Effector CD4-positive, alpha-beta T cell (primary cell): ENCODE results near the gene GPR176.

Source experiments
- DNase-seq: peaks from one replicate; pipeline ENCODE4 v3.0.0-alpha.2; 2020

Gene GPR176

DNA sequence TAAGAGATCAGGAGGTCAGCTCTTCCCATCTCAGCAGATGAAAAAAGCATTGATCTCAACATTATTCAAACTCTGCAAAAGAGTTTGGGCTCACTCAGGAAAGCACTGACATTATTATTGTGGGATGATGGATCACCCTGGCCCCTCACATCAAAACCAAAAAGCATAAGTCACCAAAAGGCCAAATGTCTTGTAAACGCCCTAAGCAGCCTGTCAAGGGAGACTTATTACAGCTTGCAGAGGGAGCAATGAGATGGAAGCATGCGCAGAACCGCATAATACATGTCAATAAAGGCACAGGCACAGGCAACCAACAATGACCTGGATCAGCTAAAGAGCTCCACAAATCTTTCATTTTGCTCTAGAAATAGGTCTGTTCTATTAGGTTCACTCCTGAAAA, 142.0 kb downstream of the GPR176 start:
- DNase-seq = no peak

DNA sequence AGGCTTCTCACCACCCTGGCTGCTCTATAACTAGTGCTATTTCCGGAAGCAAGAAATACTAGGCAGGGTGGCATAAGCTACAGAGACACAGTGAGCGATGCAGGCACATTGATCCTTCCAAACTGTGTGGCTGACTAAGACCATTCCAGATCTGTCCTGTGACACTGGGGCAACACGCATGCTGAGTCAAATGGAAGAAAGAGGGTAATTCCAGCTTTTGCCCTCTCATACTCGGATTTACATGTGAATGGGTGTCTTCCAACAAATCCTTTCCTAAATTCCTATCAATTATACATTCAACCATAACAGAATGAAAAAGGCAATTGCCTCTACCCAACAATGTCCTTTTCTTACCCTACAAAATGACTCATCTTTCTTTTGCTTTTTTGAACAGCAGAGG, 142.6 kb downstream of the GPR176 start:
- no peak for DNase-seq

DNA sequence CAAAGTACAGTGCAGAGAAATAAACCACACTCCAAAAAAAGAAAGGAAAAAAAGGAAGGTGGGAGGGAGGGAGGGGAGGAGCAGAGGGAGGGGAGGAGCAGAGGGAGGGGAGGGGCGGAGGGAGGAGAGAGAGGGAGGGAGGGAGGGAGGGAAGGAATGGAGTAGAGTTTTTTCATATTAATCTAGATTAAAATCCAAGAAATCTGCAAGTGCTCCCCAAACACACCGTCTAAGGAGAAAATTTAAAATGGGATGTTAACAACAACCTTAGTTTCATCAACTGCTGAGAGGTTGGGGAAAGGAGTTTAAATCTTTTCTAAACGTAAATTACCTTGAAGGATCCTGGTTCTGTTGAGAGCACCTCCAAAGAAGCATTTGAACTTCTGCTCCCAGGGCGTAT, 144.0 kb downstream of the GPR176 start:
- DNase-seq = no peak

DNA sequence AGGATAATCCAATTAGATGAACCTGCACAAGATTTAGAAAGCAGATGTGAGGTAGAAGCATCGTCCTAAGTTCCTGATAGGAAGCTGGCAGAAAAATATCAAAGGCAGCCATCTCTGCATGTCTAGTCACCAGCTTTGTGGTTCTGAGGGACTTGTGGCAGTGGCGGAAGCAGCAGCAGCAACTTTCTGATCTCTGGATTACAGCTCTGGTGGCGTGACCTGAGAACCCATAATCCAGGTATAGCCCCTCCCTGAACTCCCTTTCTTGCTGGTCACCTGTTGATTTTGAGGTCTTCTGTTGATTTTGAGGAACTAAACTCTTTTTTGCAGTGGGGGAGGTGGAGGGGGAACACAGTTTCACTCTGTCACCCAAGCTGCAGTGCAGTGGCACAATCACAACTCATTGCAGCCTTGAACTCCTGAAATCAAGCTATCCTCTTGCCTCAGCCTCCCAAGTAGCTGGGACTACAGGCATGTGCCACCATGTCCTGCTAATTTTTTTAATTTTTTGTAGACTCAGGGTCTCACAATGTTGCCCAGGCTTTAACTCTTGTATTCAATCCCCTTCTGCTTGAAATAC, 145.3 kb downstream of the GPR176 start:
- DNase-seq = peak; percentile 12

DNA sequence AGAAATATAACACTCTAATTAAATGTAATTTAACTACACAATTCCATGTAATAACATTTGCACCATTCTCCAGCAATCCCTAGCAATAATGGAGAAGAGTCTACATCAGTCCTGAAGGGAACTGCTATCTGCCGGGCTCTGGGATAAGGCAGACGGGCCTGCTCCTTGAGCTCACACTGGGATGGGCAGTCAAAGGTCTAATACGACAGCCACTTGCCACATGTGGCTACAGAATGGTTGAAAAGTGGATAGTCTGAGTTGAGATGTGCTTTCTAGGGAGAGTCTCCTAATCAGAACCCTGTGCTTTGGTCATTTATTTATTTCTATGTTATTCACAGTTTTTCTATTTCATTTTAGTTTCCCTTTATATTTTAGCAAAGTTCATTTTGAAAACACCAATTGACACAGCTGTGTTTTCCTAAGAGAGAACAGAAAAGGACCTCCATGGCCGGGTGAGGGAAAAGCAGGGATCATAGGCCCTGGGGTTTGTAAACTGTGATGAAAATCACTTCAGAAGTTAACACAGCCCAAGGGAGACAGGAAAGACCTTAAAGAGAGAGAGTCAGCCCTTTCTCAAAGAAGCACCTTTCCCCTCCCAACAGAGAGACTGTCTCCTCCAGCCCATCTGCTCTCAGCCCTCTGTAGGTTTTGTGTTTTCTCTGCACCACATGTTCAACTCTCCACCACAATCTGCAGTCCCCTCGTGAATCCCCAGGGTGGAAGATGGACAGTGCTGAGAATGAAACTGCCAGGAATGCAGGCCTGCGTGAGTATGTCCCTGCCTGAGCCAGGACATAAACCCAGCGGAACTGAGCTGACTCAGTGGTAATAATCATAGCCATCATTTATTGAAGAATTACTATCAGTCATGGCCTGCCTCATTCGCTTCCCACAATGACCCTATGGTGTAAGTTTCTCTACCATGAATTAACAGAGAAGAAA, 149.0 kb downstream of the GPR176 start:
- DNase-seq = no peak

DNA sequence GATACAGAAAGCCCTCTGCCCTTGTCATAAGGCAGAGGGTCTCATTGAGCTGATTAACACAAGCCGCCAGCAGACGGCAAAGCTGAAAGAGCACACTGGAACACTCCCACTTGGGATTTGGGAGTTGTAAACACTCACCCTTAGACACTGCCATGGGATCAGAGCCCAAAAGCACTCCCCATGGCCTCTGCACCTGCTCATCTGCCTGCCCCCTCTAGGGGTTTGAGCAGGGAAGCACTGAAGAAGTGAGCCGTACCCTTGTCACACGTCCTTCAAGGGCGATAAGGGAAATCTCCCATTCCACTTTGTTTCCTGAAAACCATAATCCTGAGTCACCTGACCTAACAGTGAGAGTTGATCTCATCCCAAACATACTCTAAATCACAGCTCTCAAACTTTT, 152.1 kb downstream of the GPR176 start:
- DNase-seq = no peak

DNA sequence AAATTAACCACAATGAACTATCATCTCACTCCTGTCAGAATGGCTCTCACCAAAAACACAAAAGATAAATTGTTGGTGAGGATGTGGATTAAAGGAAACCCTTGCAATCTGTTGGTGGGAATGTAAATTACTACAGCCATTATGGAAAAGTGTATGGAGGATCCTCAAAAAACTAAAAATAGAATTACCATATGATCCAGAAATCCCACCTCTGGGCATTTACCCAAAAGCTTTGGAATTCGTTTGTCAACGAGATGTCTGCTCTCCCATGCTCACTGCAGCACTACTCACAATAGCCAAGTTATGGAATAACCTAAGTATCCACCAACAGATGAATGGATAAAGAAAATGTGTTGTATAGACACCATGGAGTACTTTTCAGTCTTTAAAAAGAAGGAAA, 159.1 kb downstream of the GPR176 start:
- no peak for DNase-seq

DNA sequence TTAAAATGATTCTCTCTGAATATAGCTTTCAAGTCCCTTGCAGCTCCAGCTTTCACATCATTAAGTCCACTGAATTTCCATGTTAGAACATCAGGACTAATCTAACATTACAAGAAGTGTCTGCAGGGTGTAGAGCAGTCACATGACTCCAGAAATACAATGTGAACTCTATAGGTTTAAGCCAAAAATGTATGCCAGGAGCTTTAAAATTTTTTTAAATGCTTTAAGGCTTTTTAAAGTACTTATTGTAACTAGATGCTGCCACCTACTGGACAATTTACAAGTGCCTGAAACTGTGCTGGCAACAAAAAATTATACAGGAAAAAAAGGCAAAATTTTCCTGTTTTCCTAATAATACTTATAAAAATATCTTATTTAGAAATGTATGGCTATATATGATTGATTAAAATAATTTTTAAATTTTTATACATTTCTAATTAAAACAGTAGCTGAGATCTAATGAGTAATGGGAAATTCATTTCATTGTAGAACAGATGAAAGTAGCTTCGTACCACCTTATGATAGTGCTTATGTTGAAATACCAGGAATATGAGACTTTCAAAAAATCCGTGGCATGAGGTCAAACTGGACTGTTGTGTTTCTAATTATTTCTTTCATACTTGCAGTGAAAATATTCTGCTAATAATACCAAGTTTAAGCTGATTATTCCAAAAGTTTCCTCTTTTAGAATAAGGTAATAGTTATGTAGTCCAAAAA, 163.1 kb downstream of the GPR176 start:
- peak; percentile 9 for DNase-seq

DNA sequence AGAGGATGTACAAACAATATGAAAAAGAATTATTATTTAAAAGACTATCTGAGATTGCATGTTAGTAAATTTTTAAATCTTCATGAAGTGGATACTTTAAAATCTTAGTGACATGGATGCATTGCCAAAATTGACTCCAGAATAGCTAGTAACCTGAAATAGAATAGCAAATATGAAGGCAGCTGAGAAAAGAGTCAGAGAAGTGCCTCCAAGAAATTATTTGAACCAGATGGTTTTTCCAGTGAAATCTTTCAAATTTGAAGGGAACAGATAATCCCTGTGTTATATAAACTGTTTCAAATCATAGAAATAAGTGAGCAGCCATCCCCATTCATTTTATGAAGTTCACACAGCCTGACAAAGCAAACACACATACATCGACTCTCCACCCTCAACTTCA, 167.1 kb downstream of the GPR176 start:
- no peak for DNase-seq

DNA sequence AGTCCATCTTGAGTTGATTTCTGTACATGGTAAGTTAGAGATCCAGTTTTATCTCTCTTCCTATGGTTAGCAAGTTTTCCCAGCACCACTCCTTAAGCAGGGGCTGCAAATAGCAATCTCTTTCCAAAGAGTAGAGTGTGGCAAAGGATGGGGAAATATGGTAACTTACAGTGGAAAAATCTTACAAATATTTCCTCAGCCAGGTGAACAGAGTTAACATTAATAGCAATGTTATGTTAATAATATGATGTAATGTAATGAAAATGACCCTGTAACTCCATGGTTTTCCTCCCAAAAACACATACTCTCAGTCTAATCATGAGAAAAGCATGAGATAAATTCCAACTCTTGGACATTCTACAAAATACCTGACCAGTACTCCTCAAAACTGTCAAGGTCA, 167.8 kb downstream of the GPR176 start:
- DNase-seq = no peak
